WTC11 (cell line): ENCODE data around the gene ACACA. TPM values are rescaled to one million over a fixed set of nuclear protein-coding genes. Genes with fewer than 3 reads are reported as not detected.
"Not testable (repeated sequence)": the region's sequence is repeated elsewhere in the genome, so short reads cannot be mapped to it uniquely, and the experiment has no call there.

Experiments
- ATAC-seq: fragments of 200-7000 bp; cut with Tn5 transposase; 2 replicates; pipeline ENCODE4 v1.10.0; 2021; ENCODE audit warnings: mild to moderate bottlenecking, moderate library complexity
- CTCF ChIA-PET: fragments of 300-600 bp; sonication (Branson Sonifier 250); formaldehyde crosslinking; loops from one replicate; lab custom pipeline; 2021; ENCODE audit warnings: antibody characterized with exemption; lab: Charles Lee
- POLR2A ChIA-PET: fragments of 350-600 bp; sonication (Branson Sonifier 250); formaldehyde crosslinking; loops from one replicate; lab custom pipeline; 2021; ENCODE audit warnings: antibody characterized with exemption; lab: Charles Lee
- DNase-seq: peaks from one replicate; pipeline ENCODE4 v3.0.0; 2021; ENCODE audit warnings: low spot score
- H3K27ac Mint-ChIP-seq: 2 replicates; pipeline ENCODE4 v1.8.0; 2021; ENCODE audit warnings: mixed read lengths
- H3K27me3 Mint-ChIP-seq: 2 replicates; pipeline ENCODE4 v1.8.0; 2021; ENCODE audit warnings: low read depth, mild to moderate bottlenecking, moderate library complexity, mixed read lengths
- H3K36me3 Mint-ChIP-seq: 2 replicates; pipeline ENCODE4 v1.8.0; 2021; ENCODE audit warnings: mixed read lengths
- H3K4me1 Mint-ChIP-seq: 2 replicates; pipeline ENCODE4 v1.8.0; 2022; ENCODE audit warnings: mixed read lengths
- H3K4me3 Mint-ChIP-seq: 2 replicates; pipeline ENCODE4 v1.8.0; 2021; ENCODE audit warnings: mild to moderate bottlenecking, moderate library complexity, mixed read lengths
- H3K9me3 Mint-ChIP-seq: 2 replicates; pipeline ENCODE4 v1.8.0; 2021; ENCODE audit warnings: mixed read lengths
- ATF1 ChIP-seq: sonication (generic); formaldehyde crosslinking; IDR thresholded peaks from 2 replicates; pipeline ENCODE4 v1.8.1; 2023; ENCODE audit warnings: mild to moderate bottlenecking, moderate library complexity, missing genetic modification reagents
- CTCF ChIP-seq: fragments of 200-600 bp; IDR thresholded peaks from 2 replicates; pipeline ENCODE4 v1.8.0; 2022; ENCODE audit warnings: antibody characterized with exemption
- FOXJ3 ChIP-seq: sonication (generic); formaldehyde crosslinking; IDR thresholded peaks from 2 replicates; pipeline ENCODE4 v1.9.0; 2021; ENCODE audit warnings: missing genetic modification reagents, mild to moderate bottlenecking, borderline replicate concordance
- JAZF1 ChIP-seq: fragments of 250-450 bp; sonication (Bioruptor Pico); IDR thresholded peaks from 2 replicates; pipeline ENCODE4 v1.9.0; 2021; ENCODE audit warnings: moderate library complexity, mild to moderate bottlenecking, inconsistent platforms
- NFYB ChIP-seq: sonication (generic); formaldehyde crosslinking; conservative IDR thresholded peaks from 2 replicates; pipeline ENCODE4 v1.8.0; 2022; ENCODE audit warnings: low read depth, missing genetic modification reagents
- PRDM15 ChIP-seq: sonication (generic); formaldehyde crosslinking; IDR thresholded peaks from 2 replicates; pipeline ENCODE4 v1.8.0; 2022; ENCODE audit warnings: missing genetic modification reagents
- PRRX2 ChIP-seq: fragments of 250-450 bp; sonication (Bioruptor Pico); IDR thresholded peaks from 2 replicates; pipeline ENCODE4 v1.8.0; 2021; ENCODE audit warnings: mild to moderate bottlenecking
- RORB ChIP-seq: fragments of 250-450 bp; sonication (Bioruptor Pico); IDR thresholded peaks from 2 replicates; pipeline ENCODE4 v1.9.0; 2021; ENCODE audit warnings: mild to moderate bottlenecking
- SMAD3 ChIP-seq: sonication (generic); formaldehyde crosslinking; IDR thresholded peaks from 2 replicates; pipeline ENCODE4 v1.8.0; 2022; ENCODE audit warnings: missing genetic modification reagents, mild to moderate bottlenecking, borderline replicate concordance
- SMAD4 ChIP-seq: sonication (generic); formaldehyde crosslinking; IDR thresholded peaks from 2 replicates; pipeline ENCODE4 v1.8.0; 2022; ENCODE audit warnings: mild to moderate bottlenecking, missing genetic modification reagents
- SP1 ChIP-seq: sonication (generic); formaldehyde crosslinking; conservative IDR thresholded peaks from 2 replicates; pipeline ENCODE4 v1.8.1; 2022; ENCODE audit warnings: missing genetic modification reagents
- TCF7 ChIP-seq: sonication (generic); formaldehyde crosslinking; IDR thresholded peaks from 2 replicates; pipeline ENCODE4 v1.8.0; 2022; ENCODE audit warnings: mild to moderate bottlenecking, low read depth, missing genetic modification reagents, moderate library complexity
- TEAD1 ChIP-seq: sonication (generic); formaldehyde crosslinking; IDR thresholded peaks from 2 replicates; pipeline ENCODE4 v1.8.0; 2022; ENCODE audit warnings: mild to moderate bottlenecking, missing genetic modification reagents
- USF1 ChIP-seq: sonication (generic); formaldehyde crosslinking; IDR thresholded peaks from 2 replicates; pipeline ENCODE4 v1.8.0; 2022; ENCODE audit warnings: mild to moderate bottlenecking, missing genetic modification reagents
- ZNF121 ChIP-seq: sonication (generic); formaldehyde crosslinking; IDR thresholded peaks from 2 replicates; pipeline ENCODE4 v1.8.0; 2023; ENCODE audit warnings: missing genetic modification reagents
- ZSCAN18 ChIP-seq: fragments of 250-450 bp; sonication (Bioruptor Pico); IDR thresholded peaks from 2 replicates; pipeline ENCODE4 v2.1.2; 2022; ENCODE audit warnings: mild to moderate bottlenecking, moderate library complexity
- total RNA-seq: library from RNA; stranded (reverse); gene quantifications from 3 replicates; pipeline ENCODE4 v1.2.3, GENCODE V29; 2021

Gene ACACA
- total RNA-seq, 1 experiment from 2014 or later, result 167 TPM

GRCh38 chr17:37346863-37347402 lies 59.7 kb downstream of the ACACA start:
- peaks cover 16% of the 10 kb centered on the region for H3K9me3 Mint-ChIP-seq
- CTCF ChIA-PET, result interaction anchor here (2.8 kb wide), 1 partner anchor 26 kb away, joined by 10 read pairs; no protein-coding TSS in a partner anchor
- DNase-seq, POLR2A ChIA-PET, ATAC-seq, H3K4me3 Mint-ChIP-seq, H3K27ac Mint-ChIP-seq, H3K4me1 Mint-ChIP-seq, H3K27me3 Mint-ChIP-seq: not testable (repeated sequence)
- peaks cover 40% of the 10 kb centered on the region for H3K36me3 Mint-ChIP-seq

- Mint-ChIP-seq H3K27ac (no peak overlapping the region), H3K36me3 (peaks cover 41% of the 10 kb centered on the region), H3K4me1 (no peaks in the 10 kb centered on the region), H3K9me3 (peaks cover 16% of the 10 kb centered on the region), H3K27me3 (no peaks in the 10 kb centered on the region), H3K4me3 (no peak overlapping the region)
- ChIA-PET CTCF (no interaction called here), POLR2A (no interaction called here)
- TF ChIP-seq CTCF, result no peak
- TF ChIP-seq PRDM15 (CRISPR knock-in tag), result no peak
- TF ChIP-seq NFYB (CRISPR knock-in tag), result no peak
- no peak for TF ChIP-seq TCF7 (CRISPR knock-in tag)
- TF ChIP-seq SMAD4, result no peak
- DNase-seq (no peak), ATAC-seq (no peak)
Observed at GRCh38 chr17:37344519-37344918, 62.1 kb downstream of the ACACA start.

- CTCF ChIA-PET, result interaction anchor here (1.1 to 1.5 kb wide), 2 partner anchors 31 to 44 kb away, joined by 4 to 6 read pairs; no protein-coding TSS in a partner anchor
- TF ChIP-seq TEAD1 (CRISPR knock-in tag) (no peak), ATF1 (no peak), USF1 (CRISPR knock-in tag) (no peak), RORB (no peak), JAZF1 (CRISPR knock-in tag) (no peak), NFYB (CRISPR knock-in tag) (no peak), FOXJ3 (CRISPR knock-in tag) (no peak), SP1 (CRISPR knock-in tag) (no peak), SMAD3 (CRISPR knock-in tag) (no peak)
- TF ChIP-seq, all 79 proteins: peak for 0
- H3K4me3 Mint-ChIP-seq, result no peak overlapping the region
- DNase-seq, result no peak
- H3K27me3 Mint-ChIP-seq, result no peaks in the 10 kb centered on the region
- no peak overlapping the region for H3K27ac Mint-ChIP-seq
- peaks cover 8% of the 10 kb centered on the region for H3K9me3 Mint-ChIP-seq
- POLR2A ChIA-PET, result no interaction called here
- ATAC-seq, result no peak
- no peaks in the 10 kb centered on the region for H3K4me1 Mint-ChIP-seq
- peaks cover 44% of the 10 kb centered on the region for H3K36me3 Mint-ChIP-seq
Observed at GRCh38 chr17:37342589-37342988, 64.0 kb downstream of the ACACA start.

- TF ChIP-seq ZNF121 (CRISPR knock-in tag), result peak; percentile 87
- no peak for TF ChIP-seq CTCF
- no peak for TF ChIP-seq ZSCAN18 (CRISPR knock-in tag)
- TF ChIP-seq PRRX2, result no peak
- no peaks in the 10 kb centered on the region for H3K27me3 Mint-ChIP-seq
- peaks cover 36% of the 10 kb centered on the region for H3K36me3 Mint-ChIP-seq
- no peak for ATAC-seq
- no peak overlapping the region for H3K4me3 Mint-ChIP-seq
- H3K27ac Mint-ChIP-seq, result no peak overlapping the region; the same call in 1 of the 2 replicates
- ChIA-PET POLR2A (no interaction called here), CTCF (interaction anchor here (1.9 kb wide), 1 partner anchor 33 kb away, joined by 6 read pairs; no protein-coding TSS in a partner anchor)
- H3K4me1 Mint-ChIP-seq, result peaks cover 11% of the 10 kb centered on the region
- no peaks in the 10 kb centered on the region for H3K9me3 Mint-ChIP-seq
- DNase-seq, result no peak
Observed at GRCh38 chr17:37340804-37341203, 65.8 kb downstream of the ACACA start.
